ENCODE measurements around the gene RBMS1. TPM values are rescaled to one million over a fixed set of nuclear protein-coding genes. Genes with fewer than 3 reads are reported as not detected.

The RBMS1 gene
- total RNA-seq, 1 experiment from 2014 or later = 65.4 TPM

DNA sequence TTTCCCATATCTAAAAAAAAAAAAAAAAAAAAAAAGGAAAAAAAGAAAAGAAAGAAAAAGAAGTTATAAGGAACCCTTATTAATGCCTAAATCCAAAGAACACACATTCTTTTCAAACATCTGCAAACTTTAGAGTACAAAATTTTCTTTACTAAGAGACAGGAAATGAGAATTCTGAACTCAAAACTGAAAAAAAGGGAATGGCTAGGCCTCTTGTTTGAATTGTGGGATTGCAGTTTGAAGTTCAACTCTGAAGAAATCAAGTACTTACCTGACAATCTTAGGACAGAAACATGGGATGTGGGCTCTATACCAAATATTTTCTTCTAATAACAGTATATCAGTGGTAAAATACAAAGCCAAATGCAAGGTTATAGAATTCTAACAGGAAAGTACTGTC, 175.4 kb downstream of the RBMS1 start:
- CTCF ChIA-PET = interaction anchor here (0.7 to 1.3 kb wide), 2 partner anchors 13 to 645 kb away, joined by 3 to 4 read pairs; no protein-coding TSS in a partner anchor
- POLR2A ChIA-PET = no interaction called here
- H3K4me1 Mint-ChIP-seq (ENCODE audit: insufficient read depth, unreplicated experiment) = peaks cover 35% of the 10 kb centered on the region

DNA sequence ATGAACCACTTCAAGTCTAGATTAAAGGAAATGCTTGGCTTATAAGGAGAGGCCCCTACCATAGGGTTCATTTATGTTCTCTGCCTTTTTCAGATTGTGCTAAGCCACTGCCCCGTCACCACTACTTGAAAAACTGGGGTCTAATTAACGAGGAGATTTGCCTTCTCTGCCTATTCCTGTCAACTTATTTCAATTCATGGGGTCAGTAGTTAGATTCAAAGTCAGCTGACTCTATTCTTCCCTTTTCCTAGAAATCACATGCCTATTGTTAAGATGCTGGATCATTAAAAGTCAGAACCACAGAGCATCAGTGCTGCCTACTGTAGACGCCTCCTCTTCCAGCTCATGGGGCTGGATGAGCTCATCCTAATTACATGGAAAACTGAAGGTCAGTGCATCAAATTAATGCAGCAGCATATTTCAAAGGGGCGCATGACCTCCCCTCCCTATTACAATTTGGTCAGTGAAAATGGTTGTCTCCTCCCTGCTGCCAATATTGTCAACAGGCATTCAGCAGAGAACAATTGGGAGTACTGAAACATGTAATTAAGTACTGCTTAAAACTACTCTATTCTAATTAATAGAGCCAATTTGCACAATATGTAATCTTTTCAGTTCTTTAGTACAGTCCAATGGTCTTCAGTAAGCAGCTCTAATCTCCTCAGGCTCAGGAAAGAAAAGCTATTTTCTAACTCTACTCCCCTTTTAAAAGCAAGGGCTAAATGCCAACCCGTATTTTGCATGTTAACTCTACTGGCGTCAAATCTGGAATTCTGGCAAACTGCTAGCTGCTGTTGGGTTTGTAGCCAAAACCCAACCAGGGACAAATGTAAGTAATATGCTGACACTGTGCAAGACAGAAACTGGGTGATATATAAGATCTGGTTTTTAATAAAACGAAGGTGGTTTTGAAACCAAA, 176.2 kb downstream of the RBMS1 start:
- H3K27ac Mint-ChIP-seq (ENCODE audit: low read depth, unreplicated experiment) = no peak overlapping the region
- ChIA-PET POLR2A (interaction anchor here (1.1 kb wide), 1 partner anchor 10 kb away, joined by 5 read pairs; no protein-coding TSS in a partner anchor), CTCF (interaction anchor here (0.6 to 1.3 kb wide), 8 partner anchors 12 to 746 kb away, joined by 3 to 6 read pairs (median 4); no protein-coding TSS in a partner anchor)
- H3K27me3 Mint-ChIP-seq (ENCODE audit: insufficient read depth, unreplicated experiment) = no peaks in the 10 kb centered on the region
- no peaks in the 10 kb centered on the region for H3K9me3 Mint-ChIP-seq (ENCODE audit: unreplicated experiment)
- DNase-seq (ENCODE audit: unreplicated experiment) = no peak
- TF ChIP-seq, protein P1, sequence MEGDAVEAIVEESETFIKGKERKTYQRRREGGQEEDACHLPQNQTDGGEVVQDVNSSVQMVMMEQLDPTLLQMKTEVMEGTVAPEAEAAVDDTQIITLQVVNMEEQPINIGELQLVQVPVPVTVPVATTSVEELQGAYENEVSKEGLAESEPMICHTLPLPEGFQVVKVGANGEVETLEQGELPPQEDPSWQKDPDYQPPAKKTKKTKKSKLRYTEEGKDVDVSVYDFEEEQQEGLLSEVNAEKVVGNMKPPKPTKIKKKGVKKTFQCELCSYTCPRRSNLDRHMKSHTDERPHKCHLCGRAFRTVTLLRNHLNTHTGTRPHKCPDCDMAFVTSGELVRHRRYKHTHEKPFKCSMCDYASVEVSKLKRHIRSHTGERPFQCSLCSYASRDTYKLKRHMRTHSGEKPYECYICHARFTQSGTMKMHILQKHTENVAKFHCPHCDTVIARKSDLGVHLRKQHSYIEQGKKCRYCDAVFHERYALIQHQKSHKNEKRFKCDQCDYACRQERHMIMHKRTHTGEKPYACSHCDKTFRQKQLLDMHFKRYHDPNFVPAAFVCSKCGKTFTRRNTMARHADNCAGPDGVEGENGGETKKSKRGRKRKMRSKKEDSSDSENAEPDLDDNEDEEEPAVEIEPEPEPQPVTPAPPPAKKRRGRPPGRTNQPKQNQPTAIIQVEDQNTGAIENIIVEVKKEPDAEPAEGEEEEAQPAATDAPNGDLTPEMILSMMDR (IDR thresholded peaks at IDR 0.05; ENCODE audit: unreplicated experiment) = no peak
- peaks cover 28% of the 10 kb centered on the region for H3K36me3 Mint-ChIP-seq (ENCODE audit: insufficient read depth, unreplicated experiment)
- intact Hi-C loops (cut with micrococcal nuclease) = no loop called here
- peaks cover 35% of the 10 kb centered on the region for H3K4me1 Mint-ChIP-seq (ENCODE audit: insufficient read depth, unreplicated experiment)
- TSS peak; percentile 4 for BruUV-seq (replicated peaks)
- H3K4me3 Mint-ChIP-seq (ENCODE audit: unreplicated experiment) = no peak overlapping the region

More for the DNA sequence above, 175.4 kb downstream of the RBMS1 start:
- TF ChIP-seq, protein P1 (IDR thresholded peaks at IDR 0.05; ENCODE audit: unreplicated experiment) = no peak
- peaks cover 25% of the 10 kb centered on the region for H3K36me3 Mint-ChIP-seq (ENCODE audit: insufficient read depth, unreplicated experiment)
- H3K4me3 Mint-ChIP-seq (ENCODE audit: unreplicated experiment) = no peak overlapping the region
- no peaks in the 10 kb centered on the region for H3K27me3 Mint-ChIP-seq (ENCODE audit: insufficient read depth, unreplicated experiment)
- intact Hi-C loops (cut with micrococcal nuclease) = no loop called here
- BruUV-seq (replicated peaks) = no TSS peak
- no peaks in the 10 kb centered on the region for H3K9me3 Mint-ChIP-seq (ENCODE audit: unreplicated experiment)
- no peak overlapping the region for H3K27ac Mint-ChIP-seq (ENCODE audit: low read depth, unreplicated experiment)
- no peak for DNase-seq (ENCODE audit: unreplicated experiment)

DNA sequence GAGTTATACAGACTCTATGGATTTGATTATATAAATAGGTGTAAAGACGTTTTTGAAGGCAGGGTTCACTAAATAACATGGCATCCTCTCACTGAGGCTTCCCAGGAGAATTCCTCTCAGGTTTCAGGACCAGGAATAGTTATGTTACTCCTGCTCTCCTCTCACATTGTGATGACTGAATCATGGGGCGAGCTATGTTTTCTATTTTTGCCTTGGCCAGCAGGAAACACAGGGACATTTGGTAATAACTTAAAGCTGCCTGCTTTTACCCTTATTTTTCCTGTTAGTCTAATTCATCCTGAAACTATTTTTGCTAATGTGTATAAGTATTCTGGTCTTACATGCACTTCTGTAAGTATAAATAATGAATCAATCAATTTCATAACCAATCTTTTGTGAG, 178.3 kb downstream of the RBMS1 start:
- BruUV-seq (replicated peaks) = no TSS peak
- ChIA-PET POLR2A (interaction anchor here (0.7 to 1.2 kb wide), 2 partner anchors 9 to 36 kb away, joined by 3 read pairs; no protein-coding TSS in a partner anchor), CTCF (interaction anchor here (0.6 to 3.0 kb wide), 3 partner anchors 9 to 37 kb away, joined by 3 to 26 read pairs (median 3); no protein-coding TSS in a partner anchor)
- Mint-ChIP-seq H3K36me3 (ENCODE audit: insufficient read depth, unreplicated experiment) (peaks cover 32% of the 10 kb centered on the region), H3K9me3 (ENCODE audit: unreplicated experiment) (no peaks in the 10 kb centered on the region), H3K27me3 (ENCODE audit: insufficient read depth, unreplicated experiment) (no peaks in the 10 kb centered on the region), H3K4me1 (ENCODE audit: insufficient read depth, unreplicated experiment) (peaks cover 19% of the 10 kb centered on the region), H3K27ac (ENCODE audit: low read depth, unreplicated experiment) (no peak overlapping the region), H3K4me3 (ENCODE audit: unreplicated experiment) (no peak overlapping the region)
- DNase-seq (ENCODE audit: unreplicated experiment) = peak; percentile 15
- intact Hi-C loops (cut with micrococcal nuclease) = no loop called here
- TF ChIP-seq, protein P1 (IDR thresholded peaks at IDR 0.05; ENCODE audit: unreplicated experiment) = no peak

DNA sequence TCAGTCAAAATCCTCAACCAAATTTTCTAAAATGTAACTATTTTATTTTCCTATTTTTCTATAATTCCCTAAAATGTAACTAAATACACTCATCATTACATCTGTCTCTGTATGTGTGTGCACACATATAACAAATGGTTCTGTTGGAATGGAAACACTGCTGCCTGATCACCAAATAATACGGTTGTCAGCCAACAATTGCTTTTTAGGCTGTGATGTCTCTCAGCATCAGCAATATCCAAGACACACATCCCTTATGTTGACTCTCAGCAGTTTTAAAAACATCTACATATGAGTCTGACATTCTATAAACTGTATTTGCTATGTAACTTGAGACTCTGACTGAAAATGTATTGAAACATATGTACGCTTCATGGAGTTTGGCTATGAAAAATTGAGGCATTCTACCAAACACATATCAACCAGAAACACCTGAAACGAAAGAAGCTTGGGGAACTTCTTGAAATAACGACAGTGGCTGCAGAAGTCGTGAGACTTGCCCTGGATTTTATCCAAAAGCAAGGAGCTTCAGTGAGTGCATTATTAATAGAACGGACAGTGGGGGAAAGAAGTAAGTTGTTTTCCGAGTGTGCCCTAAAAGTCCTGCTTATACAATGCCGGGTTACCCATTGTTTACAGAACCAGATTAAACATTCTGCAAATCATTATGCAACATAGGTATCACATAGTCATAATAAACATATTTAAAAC, 183.3 kb downstream of the RBMS1 start:
- peak overlapping the region; percentile 59 for H3K27ac Mint-ChIP-seq (ENCODE audit: low read depth, unreplicated experiment)
- peaks cover 39% of the 10 kb centered on the region for H3K36me3 Mint-ChIP-seq (ENCODE audit: insufficient read depth, unreplicated experiment)
- no TSS peak for BruUV-seq (replicated peaks)
- H3K4me1 Mint-ChIP-seq (ENCODE audit: insufficient read depth, unreplicated experiment) = peaks cover 33% of the 10 kb centered on the region
- intact Hi-C loops (cut with micrococcal nuclease) = no loop called here
- ChIA-PET CTCF (interaction anchor here (2.0 kb wide), 1 partner anchor 14 kb away, joined by 17 read pairs; no protein-coding TSS in a partner anchor), POLR2A (no interaction called here)
- H3K27me3 Mint-ChIP-seq (ENCODE audit: insufficient read depth, unreplicated experiment) = no peaks in the 10 kb centered on the region
- no peak overlapping the region for H3K4me3 Mint-ChIP-seq (ENCODE audit: unreplicated experiment)
- no peak for DNase-seq (ENCODE audit: unreplicated experiment)
- H3K9me3 Mint-ChIP-seq (ENCODE audit: unreplicated experiment) = no peaks in the 10 kb centered on the region
- TF ChIP-seq, protein P1 (IDR thresholded peaks at IDR 0.05; ENCODE audit: unreplicated experiment) = no peak
